Measurements from ENCODE around the gene UCMA.

- TF ChIP-seq CTCF (IDR thresholded peaks at IDR 0.05) (no peak), EP300 (IDR thresholded peaks at IDR 0.05) (no peak), POLR2A (IDR thresholded peaks at IDR 0.05) (no peak), POLR2AphosphoS5 (IDR thresholded peaks at IDR 0.05) (no peak)
Observed at GRCh38 chr10:13206091-13206490, 28.1 kb downstream of the UCMA start.
